ENCODE data around the gene METTL9. TPM values are rescaled to one million over a fixed set of nuclear protein-coding genes. Genes with fewer than 3 reads are reported as not detected.
"Not testable (repeated sequence)": the region's sequence is repeated elsewhere in the genome, so short reads cannot be mapped to it uniquely, and the experiment has no call there.

The METTL9 gene
- polyA plus RNA-seq, 3 donors = 181 to 400 (median 373) TPM

DNA sequence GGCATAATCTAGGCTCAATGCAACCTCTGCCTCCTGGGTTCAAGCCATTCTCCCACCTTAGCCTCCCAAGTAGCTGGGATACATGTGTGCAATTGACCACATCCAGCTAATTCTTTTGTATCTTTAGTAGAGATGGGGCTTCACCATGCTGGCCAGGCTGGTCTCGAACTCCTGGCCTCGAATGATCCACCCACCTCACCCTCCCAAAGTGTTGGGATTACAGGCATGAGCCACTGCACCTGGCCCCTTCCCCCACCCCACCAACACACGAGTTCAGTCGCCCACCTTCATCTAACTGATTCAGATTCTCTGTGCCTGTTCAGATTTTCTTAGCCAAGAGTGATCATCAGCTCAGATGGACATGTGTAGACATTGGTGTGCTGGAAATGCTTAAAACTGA is 25.0 kb upstream of the METTL9 start:
- H3K36me3 Mint-ChIP-seq = no peaks in the 10 kb centered on the region
- no peaks in the 10 kb centered on the region for H3K4me1 ChIP-seq (ENCODE audit: control insufficient read depth in 1 of 2, insufficient read depth in 2 of 2, low read length in 2 of 2)
- no peak overlapping the region for H3K4me3 Mint-ChIP-seq
- TF ChIP-seq, protein P1, sequence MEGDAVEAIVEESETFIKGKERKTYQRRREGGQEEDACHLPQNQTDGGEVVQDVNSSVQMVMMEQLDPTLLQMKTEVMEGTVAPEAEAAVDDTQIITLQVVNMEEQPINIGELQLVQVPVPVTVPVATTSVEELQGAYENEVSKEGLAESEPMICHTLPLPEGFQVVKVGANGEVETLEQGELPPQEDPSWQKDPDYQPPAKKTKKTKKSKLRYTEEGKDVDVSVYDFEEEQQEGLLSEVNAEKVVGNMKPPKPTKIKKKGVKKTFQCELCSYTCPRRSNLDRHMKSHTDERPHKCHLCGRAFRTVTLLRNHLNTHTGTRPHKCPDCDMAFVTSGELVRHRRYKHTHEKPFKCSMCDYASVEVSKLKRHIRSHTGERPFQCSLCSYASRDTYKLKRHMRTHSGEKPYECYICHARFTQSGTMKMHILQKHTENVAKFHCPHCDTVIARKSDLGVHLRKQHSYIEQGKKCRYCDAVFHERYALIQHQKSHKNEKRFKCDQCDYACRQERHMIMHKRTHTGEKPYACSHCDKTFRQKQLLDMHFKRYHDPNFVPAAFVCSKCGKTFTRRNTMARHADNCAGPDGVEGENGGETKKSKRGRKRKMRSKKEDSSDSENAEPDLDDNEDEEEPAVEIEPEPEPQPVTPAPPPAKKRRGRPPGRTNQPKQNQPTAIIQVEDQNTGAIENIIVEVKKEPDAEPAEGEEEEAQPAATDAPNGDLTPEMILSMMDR (IDR thresholded peaks at IDR 0.05) = no peak
- H2AFZ ChIP-seq (ENCODE audit: insufficient read depth, low read depth, low read length, poor library complexity, severe bottlenecking) = no peak overlapping the region
- H3K4me3 ChIP-seq (replicated peaks in 1 of 3; ENCODE audit: low read depth in 2 of 3, low read length in 3 of 3) = no peak overlapping the region
- no peaks in the 10 kb centered on the region for H3K9me3 ChIP-seq (replicated peaks in 1 of 2; ENCODE audit: control insufficient read depth in 1 of 2, insufficient read depth in 1 of 2, low read length in 2 of 2)
- intact Hi-C loops (cut with micrococcal nuclease) = loop anchor here in 1 of 2 donors (10.0 kb wide), 1 partner anchor 380 kb away; no protein-coding TSS in a partner anchor
- H3K79me2 ChIP-seq (ENCODE audit: insufficient read depth, low read length) = no peaks in the 10 kb centered on the region
- 82% methylated on average over 3 of the region's 4 CpGs for WGBS (ENCODE audit: insufficient coverage)
- no peak overlapping the region for H3K27ac Mint-ChIP-seq
- no peaks in the 10 kb centered on the region for H4K20me1 ChIP-seq (ENCODE audit: insufficient read depth, low read length)
- no peak overlapping the region for H3K27ac ChIP-seq (ENCODE audit: low read depth in 1 of 2, low read length in 2 of 2)
- peaks cover 11 to 13% (median 12%) of the 10 kb centered on the region in 3 donors for H3K27me3 Mint-ChIP-seq (ENCODE audit: low read depth in 3 of 3)
- no peaks in the 10 kb centered on the region for H3K27me3 ChIP-seq (ENCODE audit: control insufficient read depth in 2 of 2, insufficient read depth in 2 of 2, low read length in 2 of 2)
- no peak for DNase-seq
- H3K4me2 ChIP-seq (replicated peaks; ENCODE audit: extremely low read depth, low read length, poor library complexity, severe bottlenecking) = no peak overlapping the region
- H3K9me3 Mint-ChIP-seq = peaks cover 0 to 1% (median 0%) of the 10 kb centered on the region in 7 donors
- no peak overlapping the region for H3K9ac ChIP-seq (ENCODE audit: insufficient read depth, low read length, poor library complexity, severe bottlenecking)
- no peaks in the 10 kb centered on the region for H3K4me1 Mint-ChIP-seq
- no peaks in the 10 kb centered on the region for H3K36me3 ChIP-seq (replicated peaks in 1 of 2; ENCODE audit: control insufficient read depth in 1 of 2, insufficient read depth in 2 of 2, low read length in 2 of 2)

DNA sequence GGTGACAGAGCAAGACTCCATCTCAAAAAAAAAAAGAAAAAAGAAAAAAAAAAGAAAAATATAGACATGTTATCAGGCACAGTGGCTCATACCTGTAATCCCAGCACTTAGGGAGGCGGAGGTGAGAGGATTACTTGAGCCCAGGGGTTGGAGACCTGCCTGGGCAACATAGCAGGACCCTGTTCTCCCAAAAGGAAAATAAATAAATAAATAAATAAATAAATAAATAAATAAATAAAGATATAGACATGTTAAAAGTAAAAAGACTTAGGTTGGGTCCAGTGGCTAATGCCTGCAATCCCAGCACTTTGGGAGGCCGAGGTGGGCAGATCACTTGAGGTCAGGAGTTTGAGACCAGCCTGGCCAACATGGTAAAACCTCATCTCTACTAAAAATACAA is 23.1 kb upstream of the METTL9 start:
- not testable (repeated sequence) for H3K27ac ChIP-seq (ENCODE audit: low read depth in 1 of 2, low read length in 2 of 2); H4K20me1 ChIP-seq (ENCODE audit: insufficient read depth, low read length); H3K4me2 ChIP-seq (replicated peaks; ENCODE audit: extremely low read depth, low read length, poor library complexity, severe bottlenecking); H2AFZ ChIP-seq (ENCODE audit: insufficient read depth, low read depth, low read length, poor library complexity, severe bottlenecking); H3K9me3 ChIP-seq (replicated peaks in 1 of 2; ENCODE audit: control insufficient read depth in 1 of 2, insufficient read depth in 1 of 2, low read length in 2 of 2); H3K27ac Mint-ChIP-seq; DNase-seq; H3K36me3 Mint-ChIP-seq; H3K36me3 ChIP-seq (replicated peaks in 1 of 2; ENCODE audit: control insufficient read depth in 1 of 2, insufficient read depth in 2 of 2, low read length in 2 of 2); H3K4me3 Mint-ChIP-seq; H3K4me1 ChIP-seq (ENCODE audit: control insufficient read depth in 1 of 2, insufficient read depth in 2 of 2, low read length in 2 of 2); H3K9me3 Mint-ChIP-seq; H3K4me3 ChIP-seq (replicated peaks in 1 of 3; ENCODE audit: low read depth in 2 of 3, low read length in 3 of 3); H3K4me1 Mint-ChIP-seq; H3K79me2 ChIP-seq (ENCODE audit: insufficient read depth, low read length); H3K9ac ChIP-seq (ENCODE audit: insufficient read depth, low read length, poor library complexity, severe bottlenecking); H3K27me3 ChIP-seq (ENCODE audit: control insufficient read depth in 2 of 2, insufficient read depth in 2 of 2, low read length in 2 of 2)
- intact Hi-C loops (cut with micrococcal nuclease) = loop anchor here in 1 of 2 donors (10.0 kb wide), 1 partner anchor 382 kb away; no protein-coding TSS in a partner anchor
- peaks cover 9 to 14% (median 12%) of the 10 kb centered on the region in 3 donors for H3K27me3 Mint-ChIP-seq (ENCODE audit: low read depth in 3 of 3)
- 89% methylated on average over 1 of the region's 2 CpGs for WGBS (ENCODE audit: insufficient coverage)

DNA sequence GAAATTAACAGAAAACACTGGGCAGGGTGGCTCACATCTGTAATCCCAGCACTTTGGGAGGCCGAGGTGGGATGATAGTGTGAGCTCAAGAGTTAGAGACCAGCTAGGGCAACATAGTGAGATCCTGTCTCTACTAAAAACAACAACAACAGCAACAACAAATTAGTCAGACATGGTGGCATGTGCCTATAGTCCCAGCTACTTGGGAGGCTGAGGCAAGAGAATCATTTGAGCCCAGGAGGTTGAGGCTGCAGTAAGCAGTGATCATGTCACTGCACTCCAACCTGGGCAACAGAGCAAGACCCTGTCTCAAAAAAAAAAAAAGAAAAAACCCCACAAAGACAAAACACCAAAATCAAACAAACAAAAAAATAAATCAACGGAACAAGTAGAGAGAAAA is 21.9 kb upstream of the METTL9 start:
- H3K36me3 ChIP-seq (replicated peaks in 1 of 2; ENCODE audit: control insufficient read depth in 1 of 2, insufficient read depth in 2 of 2, low read length in 2 of 2); H3K27ac ChIP-seq (ENCODE audit: low read depth in 1 of 2, low read length in 2 of 2); DNase-seq; H3K79me2 ChIP-seq (ENCODE audit: insufficient read depth, low read length); H3K9ac ChIP-seq (ENCODE audit: insufficient read depth, low read length, poor library complexity, severe bottlenecking); H3K4me2 ChIP-seq (replicated peaks; ENCODE audit: extremely low read depth, low read length, poor library complexity, severe bottlenecking); H2AFZ ChIP-seq (ENCODE audit: insufficient read depth, low read depth, low read length, poor library complexity, severe bottlenecking); H3K4me1 ChIP-seq (ENCODE audit: control insufficient read depth in 1 of 2, insufficient read depth in 2 of 2, low read length in 2 of 2); H3K27ac Mint-ChIP-seq; H3K36me3 Mint-ChIP-seq; H3K9me3 ChIP-seq (replicated peaks in 1 of 2; ENCODE audit: control insufficient read depth in 1 of 2, insufficient read depth in 1 of 2, low read length in 2 of 2); H4K20me1 ChIP-seq (ENCODE audit: insufficient read depth, low read length); H3K4me1 Mint-ChIP-seq; H3K9me3 Mint-ChIP-seq; H3K4me3 ChIP-seq (replicated peaks in 1 of 3; ENCODE audit: low read depth in 2 of 3, low read length in 3 of 3); H3K27me3 ChIP-seq (ENCODE audit: control insufficient read depth in 2 of 2, insufficient read depth in 2 of 2, low read length in 2 of 2): not testable (repeated sequence)
- intact Hi-C loops (cut with micrococcal nuclease) = loop anchor here in 1 of 2 donors (10.0 kb wide), 1 partner anchor 383 kb away; no protein-coding TSS in a partner anchor
- peaks cover 8 to 14% (median 9%) of the 10 kb centered on the region in 3 donors for H3K27me3 Mint-ChIP-seq (ENCODE audit: low read depth in 3 of 3)
- H3K4me3 Mint-ChIP-seq = peak overlapping the region in 1 of 2 donors; percentile 16
- no CpG with 5 or more reads among the region's 2 CpGs for WGBS (ENCODE audit: insufficient coverage)

DNA sequence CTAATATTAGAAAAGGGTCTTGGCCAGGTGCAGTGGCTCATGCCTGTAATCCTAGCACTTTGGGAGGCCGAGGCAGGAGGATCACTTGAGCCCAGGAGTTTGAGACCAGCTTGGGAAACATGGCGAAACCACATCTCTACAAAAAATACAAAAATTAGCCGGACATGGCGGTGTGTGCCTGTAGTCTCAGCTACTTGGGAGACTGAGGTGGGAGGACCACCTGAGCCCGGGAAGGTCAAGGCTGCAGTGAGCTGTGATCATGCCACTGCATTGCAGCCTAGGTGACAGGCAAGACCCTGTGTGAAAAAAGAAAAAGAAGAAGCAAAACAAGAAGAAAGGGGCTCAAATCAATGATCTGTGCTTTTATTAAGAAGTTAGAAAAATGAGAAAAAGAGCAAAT is 21.1 kb upstream of the METTL9 start:
- intact Hi-C loops (cut with micrococcal nuclease) = loop anchor here in 1 of 2 donors (10.0 kb wide), 1 partner anchor 384 kb away; no protein-coding TSS in a partner anchor
- not testable (repeated sequence) for H3K27ac Mint-ChIP-seq; H3K36me3 Mint-ChIP-seq; H2AFZ ChIP-seq (ENCODE audit: insufficient read depth, low read depth, low read length, poor library complexity, severe bottlenecking); H3K4me1 Mint-ChIP-seq; H3K9me3 ChIP-seq (replicated peaks in 1 of 2; ENCODE audit: control insufficient read depth in 1 of 2, insufficient read depth in 1 of 2, low read length in 2 of 2); H3K27me3 ChIP-seq (ENCODE audit: control insufficient read depth in 2 of 2, insufficient read depth in 2 of 2, low read length in 2 of 2); DNase-seq; H3K4me1 ChIP-seq (ENCODE audit: control insufficient read depth in 1 of 2, insufficient read depth in 2 of 2, low read length in 2 of 2); H3K4me2 ChIP-seq (replicated peaks; ENCODE audit: extremely low read depth, low read length, poor library complexity, severe bottlenecking); H3K27ac ChIP-seq (ENCODE audit: low read depth in 1 of 2, low read length in 2 of 2); H3K79me2 ChIP-seq (ENCODE audit: insufficient read depth, low read length); H4K20me1 ChIP-seq (ENCODE audit: insufficient read depth, low read length); H3K4me3 ChIP-seq (replicated peaks in 1 of 3; ENCODE audit: low read depth in 2 of 3, low read length in 3 of 3); H3K9ac ChIP-seq (ENCODE audit: insufficient read depth, low read length, poor library complexity, severe bottlenecking); H3K36me3 ChIP-seq (replicated peaks in 1 of 2; ENCODE audit: control insufficient read depth in 1 of 2, insufficient read depth in 2 of 2, low read length in 2 of 2); H3K9me3 Mint-ChIP-seq
- 96% methylated on average over 5 of the region's 5 CpGs for WGBS (ENCODE audit: insufficient coverage)
- peaks cover 7 to 14% (median 8%) of the 10 kb centered on the region in 3 donors for H3K27me3 Mint-ChIP-seq (ENCODE audit: low read depth in 3 of 3)
- peak overlapping the region in 1 of 2 donors; percentile 7 for H3K4me3 Mint-ChIP-seq

All from CD14-positive monocyte (primary cell).